ENCODE measurements around the gene PFDN6. TPM values are rescaled to one million over a fixed set of nuclear protein-coding genes. Genes with fewer than 3 reads are reported as not detected.

The PFDN6 gene
- total RNA-seq, 1 donor from 2014 or later = 52.1 TPM

- Mint-ChIP-seq H3K9me3 (ENCODE audit: low read depth) (no peaks in the 10 kb centered on the region), H3K4me1 (ENCODE audit: low read depth) (peaks cover 25% of the 10 kb centered on the region), H3K27me3 (no peaks in the 10 kb centered on the region), H3K36me3 (ENCODE audit: insufficient read depth) (peaks cover 10% of the 10 kb centered on the region), H3K4me3 (ENCODE audit: low read depth) (peak overlapping the region; percentile 97), H3K27ac (peak overlapping the region; percentile 95)
- TF ChIP-seq, protein P1, sequence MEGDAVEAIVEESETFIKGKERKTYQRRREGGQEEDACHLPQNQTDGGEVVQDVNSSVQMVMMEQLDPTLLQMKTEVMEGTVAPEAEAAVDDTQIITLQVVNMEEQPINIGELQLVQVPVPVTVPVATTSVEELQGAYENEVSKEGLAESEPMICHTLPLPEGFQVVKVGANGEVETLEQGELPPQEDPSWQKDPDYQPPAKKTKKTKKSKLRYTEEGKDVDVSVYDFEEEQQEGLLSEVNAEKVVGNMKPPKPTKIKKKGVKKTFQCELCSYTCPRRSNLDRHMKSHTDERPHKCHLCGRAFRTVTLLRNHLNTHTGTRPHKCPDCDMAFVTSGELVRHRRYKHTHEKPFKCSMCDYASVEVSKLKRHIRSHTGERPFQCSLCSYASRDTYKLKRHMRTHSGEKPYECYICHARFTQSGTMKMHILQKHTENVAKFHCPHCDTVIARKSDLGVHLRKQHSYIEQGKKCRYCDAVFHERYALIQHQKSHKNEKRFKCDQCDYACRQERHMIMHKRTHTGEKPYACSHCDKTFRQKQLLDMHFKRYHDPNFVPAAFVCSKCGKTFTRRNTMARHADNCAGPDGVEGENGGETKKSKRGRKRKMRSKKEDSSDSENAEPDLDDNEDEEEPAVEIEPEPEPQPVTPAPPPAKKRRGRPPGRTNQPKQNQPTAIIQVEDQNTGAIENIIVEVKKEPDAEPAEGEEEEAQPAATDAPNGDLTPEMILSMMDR (IDR thresholded peaks at IDR 0.05; ENCODE audit: unreplicated experiment) = no peak
- no peak for DNase-seq (ENCODE audit: low spot score, unreplicated experiment)
These were observed 1.1 kb upstream of the PFDN6 start for GRCh38 chr6:33288141-33288920.

- H3K27ac Mint-ChIP-seq = peak overlapping the region; percentile 95
- H3K4me1 Mint-ChIP-seq (ENCODE audit: low read depth) = peaks cover 25% of the 10 kb centered on the region
- peaks cover 11% of the 10 kb centered on the region for H3K36me3 Mint-ChIP-seq (ENCODE audit: insufficient read depth)
- TF ChIP-seq, protein P1 (IDR thresholded peaks at IDR 0.05; ENCODE audit: unreplicated experiment) = no peak
- H3K27me3 Mint-ChIP-seq = no peaks in the 10 kb centered on the region
- no peaks in the 10 kb centered on the region for H3K9me3 Mint-ChIP-seq (ENCODE audit: low read depth)
- H3K4me3 Mint-ChIP-seq (ENCODE audit: low read depth) = peak overlapping the region; percentile 97
- no peak for DNase-seq (ENCODE audit: low spot score, unreplicated experiment)
These were observed 449 bp downstream of the PFDN6 start for GRCh38 chr6:33289784-33290315.

- no peak for DNase-seq (ENCODE audit: low spot score, unreplicated experiment)
- Mint-ChIP-seq H3K36me3 (ENCODE audit: insufficient read depth) (peaks cover 11% of the 10 kb centered on the region), H3K27me3 (no peaks in the 10 kb centered on the region), H3K9me3 (ENCODE audit: low read depth) (no peaks in the 10 kb centered on the region), H3K4me3 (ENCODE audit: low read depth) (peak overlapping the region; percentile 97), H3K27ac (no peak overlapping the region), H3K4me1 (ENCODE audit: low read depth) (peaks cover 25% of the 10 kb centered on the region)
- TF ChIP-seq, protein P1 (IDR thresholded peaks at IDR 0.05; ENCODE audit: unreplicated experiment) = no peak
These were observed 1.1 kb downstream of the PFDN6 start for GRCh38 chr6:33290459-33290858.

GRCh38 chr6:33292996-33293682 is 3.7 kb downstream of the PFDN6 start:
- DNase-seq (ENCODE audit: low spot score, unreplicated experiment) = no peak
- H3K9me3 Mint-ChIP-seq (ENCODE audit: low read depth) = no peaks in the 10 kb centered on the region
- H3K4me1 Mint-ChIP-seq (ENCODE audit: low read depth) = peaks cover 27% of the 10 kb centered on the region
- no peak overlapping the region for H3K27ac Mint-ChIP-seq
- peaks cover 7% of the 10 kb centered on the region for H3K36me3 Mint-ChIP-seq (ENCODE audit: insufficient read depth)
- no peaks in the 10 kb centered on the region for H3K27me3 Mint-ChIP-seq
- no peak overlapping the region for H3K4me3 Mint-ChIP-seq (ENCODE audit: low read depth)
- TF ChIP-seq, protein P1 (IDR thresholded peaks at IDR 0.05; ENCODE audit: unreplicated experiment) = no peak

GRCh38 chr6:33294086-33294823 is 4.9 kb downstream of the PFDN6 start:
- peaks cover 6% of the 10 kb centered on the region for H3K36me3 Mint-ChIP-seq (ENCODE audit: insufficient read depth)
- DNase-seq (ENCODE audit: low spot score, unreplicated experiment) = no peak
- H3K4me1 Mint-ChIP-seq (ENCODE audit: low read depth) = peaks cover 22% of the 10 kb centered on the region
- H3K27me3 Mint-ChIP-seq = no peaks in the 10 kb centered on the region
- no peaks in the 10 kb centered on the region for H3K9me3 Mint-ChIP-seq (ENCODE audit: low read depth)
- TF ChIP-seq, protein P1 (IDR thresholded peaks at IDR 0.05; ENCODE audit: unreplicated experiment) = no peak
- peak overlapping the region; percentile 38 for H3K27ac Mint-ChIP-seq
- H3K4me3 Mint-ChIP-seq (ENCODE audit: low read depth) = no peak overlapping the region

Measured in progenitor cell of endocrine pancreas (in vitro differentiated cells).